ENCODE measurements around the gene LBP. TPM values are rescaled to one million over a fixed set of nuclear protein-coding genes. Genes with fewer than 3 reads are reported as not detected.

The LBP gene
- total and polyA plus RNA-seq, 2 donors (not counting 1 experiment from before 2014, with no cell fraction given) = 0.08 to 0.17 TPM

- no peak overlapping the region for H3K27ac ChIP-seq (ENCODE audit: insufficient read depth, low read length)
- TF ChIP-seq CTCF (conservative IDR thresholded peaks at IDR 0.05 in 1 of 2, IDR thresholded peaks at IDR 0.05 in 1 of 2; ENCODE audit: low read depth in 1 of 2, low read length in 2 of 2) (no peak), EZH2 (IDR thresholded peaks at IDR 0.05; ENCODE audit: low read length, missing control alignments) (no peak)
- H3K4me1 ChIP-seq (ENCODE audit: control insufficient read depth, extremely low read depth, insufficient read depth, low read length) = no peaks in the 10 kb centered on the region
- no peak overlapping the region for H3K9ac ChIP-seq (ENCODE audit: insufficient read depth, low read length)
- H3K4me3 ChIP-seq (replicated peaks in 1 of 4; ENCODE audit: control extremely low read depth in 1 of 4, insufficient read depth in 1 of 4, low read depth in 3 of 4, low read length in 4 of 4) = no peak overlapping the region
- H3K9me3 ChIP-seq (ENCODE audit: control insufficient read depth, insufficient read depth, low read depth, low read length) = no peaks in the 10 kb centered on the region
- no peaks in the 10 kb centered on the region for H3K36me3 ChIP-seq (ENCODE audit: control insufficient read depth, insufficient read depth, low read length)
- H3K4me2 ChIP-seq (ENCODE audit: extremely low read depth, insufficient read depth, low read length) = no peak overlapping the region
- H2AFZ ChIP-seq (ENCODE audit: low read length) = no peak overlapping the region
- H3K79me2 ChIP-seq (ENCODE audit: control insufficient read depth, insufficient read depth, low read length) = no peaks in the 10 kb centered on the region
- H4K20me1 ChIP-seq (ENCODE audit: control insufficient read depth, extremely low read depth, insufficient read depth, low read length) = no peaks in the 10 kb centered on the region
- peaks cover 8% of the 10 kb centered on the region for H3K27me3 ChIP-seq (ENCODE audit: control insufficient read depth, insufficient read depth, low read length)
- DNase-seq (ENCODE audit: low read depth in 2 of 2) = peak in 1 of 2 donors; percentile 69
Observed at GRCh38 chr20:38334016-38334415, 12.3 kb upstream of the LBP start.

GRCh38 chr20:38336726-38337125, 9.6 kb upstream of the LBP start:
- Histone ChIP-seq H3K4me2 (ENCODE audit: extremely low read depth, insufficient read depth, low read length) (no peak overlapping the region), H3K9ac (ENCODE audit: insufficient read depth, low read length) (no peak overlapping the region), H3K9me3 (ENCODE audit: control insufficient read depth, insufficient read depth, low read depth, low read length) (no peaks in the 10 kb centered on the region), H3K36me3 (ENCODE audit: control insufficient read depth, insufficient read depth, low read length) (no peaks in the 10 kb centered on the region), H4K20me1 (ENCODE audit: control insufficient read depth, extremely low read depth, insufficient read depth, low read length) (no peaks in the 10 kb centered on the region), H3K27me3 (ENCODE audit: control insufficient read depth, insufficient read depth, low read length) (peaks cover 12% of the 10 kb centered on the region), H3K4me1 (ENCODE audit: control insufficient read depth, extremely low read depth, insufficient read depth, low read length) (no peaks in the 10 kb centered on the region), H3K27ac (ENCODE audit: insufficient read depth, low read length) (no peak overlapping the region), H3K79me2 (ENCODE audit: control insufficient read depth, insufficient read depth, low read length) (no peaks in the 10 kb centered on the region), H3K4me3 (replicated peaks in 1 of 4; ENCODE audit: control extremely low read depth in 1 of 4, insufficient read depth in 1 of 4, low read depth in 3 of 4, low read length in 4 of 4) (no peak overlapping the region), H2AFZ (ENCODE audit: low read length) (no peak overlapping the region)
- DNase-seq (ENCODE audit: low read depth in 2 of 2) = no peak
- TF ChIP-seq CTCF (conservative IDR thresholded peaks at IDR 0.05 in 1 of 2, IDR thresholded peaks at IDR 0.05 in 1 of 2; ENCODE audit: low read depth in 1 of 2, low read length in 2 of 2) (no peak), EZH2 (IDR thresholded peaks at IDR 0.05; ENCODE audit: low read length, missing control alignments) (no peak)

- TF ChIP-seq CTCF (conservative IDR thresholded peaks at IDR 0.05 in 1 of 2, IDR thresholded peaks at IDR 0.05 in 1 of 2; ENCODE audit: low read depth in 1 of 2, low read length in 2 of 2) (peak; percentile 22 to 43), EZH2 (IDR thresholded peaks at IDR 0.05; ENCODE audit: low read length, missing control alignments) (no peak)
- no peaks in the 10 kb centered on the region for H3K36me3 ChIP-seq (ENCODE audit: control insufficient read depth, insufficient read depth, low read length)
- no peak overlapping the region for H3K4me2 ChIP-seq (ENCODE audit: extremely low read depth, insufficient read depth, low read length)
- DNase-seq (ENCODE audit: low read depth in 2 of 2) = no peak
- no peak overlapping the region for H2AFZ ChIP-seq (ENCODE audit: low read length)
- peaks cover 8% of the 10 kb centered on the region for H3K27me3 ChIP-seq (ENCODE audit: control insufficient read depth, insufficient read depth, low read length)
- H3K4me3 ChIP-seq (replicated peaks in 1 of 4; ENCODE audit: control extremely low read depth in 1 of 4, insufficient read depth in 1 of 4, low read depth in 3 of 4, low read length in 4 of 4) = no peak overlapping the region
- H3K4me1 ChIP-seq (ENCODE audit: control insufficient read depth, extremely low read depth, insufficient read depth, low read length) = no peaks in the 10 kb centered on the region
- H4K20me1 ChIP-seq (ENCODE audit: control insufficient read depth, extremely low read depth, insufficient read depth, low read length) = no peaks in the 10 kb centered on the region
- H3K9me3 ChIP-seq (ENCODE audit: control insufficient read depth, insufficient read depth, low read depth, low read length) = no peaks in the 10 kb centered on the region
- H3K9ac ChIP-seq (ENCODE audit: insufficient read depth, low read length) = no peak overlapping the region
- no peak overlapping the region for H3K27ac ChIP-seq (ENCODE audit: insufficient read depth, low read length)
- H3K79me2 ChIP-seq (ENCODE audit: control insufficient read depth, insufficient read depth, low read length) = no peaks in the 10 kb centered on the region
Observed at GRCh38 chr20:38337561-38338140, 8.6 kb upstream of the LBP start.

All from fibroblast of lung (primary cell).